Measurements from ENCODE around the gene PLPP7. TPM values are rescaled to one million over a fixed set of nuclear protein-coding genes. Genes with fewer than 3 reads are reported as not detected.

Gene PLPP7
- total and polyA plus RNA-seq, 7 experiments from 2014 or later, result 0.12 to 0.71 (median 0.19) TPM; not detected in 1

- H3K9me3 Mint-ChIP-seq, result no peaks in the 10 kb centered on the region
- H3K4me1 Mint-ChIP-seq, result no peaks in the 10 kb centered on the region
- H3K36me3 Mint-ChIP-seq, result no peaks in the 10 kb centered on the region
- ChIA-PET CTCF (interaction anchor here (0.6 to 1.0 kb wide), 2 partner anchors 10 to 13 kb away, joined by 3 to 5 read pairs; no protein-coding TSS in a partner anchor), POLR2A (interaction anchor here (0.7 kb wide), 1 partner anchor 13 kb away, joined by 3 read pairs; no protein-coding TSS in a partner anchor)
- no peak overlapping the region for H3K27ac ChIP-seq (ENCODE audit: low read depth, low read length)
- no peaks in the 10 kb centered on the region for H3K9me3 ChIP-seq (ENCODE audit: control insufficient read depth in 2 of 3, low read length in 3 of 3)
- DNase-seq, result no peak
- H3K27me3 ChIP-seq (ENCODE audit: control insufficient read depth in 2 of 2, insufficient read depth in 2 of 2, low read length in 2 of 2), result no peaks in the 10 kb centered on the region
- H3K4me1 ChIP-seq (ENCODE audit: control insufficient read depth in 2 of 2, insufficient read depth in 2 of 2, low read length in 2 of 2), result no peaks in the 10 kb centered on the region
- no peak overlapping the region for H3K27ac Mint-ChIP-seq
- H3K36me3 ChIP-seq (ENCODE audit: control insufficient read depth in 2 of 3, insufficient read depth in 3 of 3, low read length in 3 of 3), result no peaks in the 10 kb centered on the region
- ATAC-seq, result no peak
- no peaks in the 10 kb centered on the region for H3K27me3 Mint-ChIP-seq
- H3K4me3 ChIP-seq (ENCODE audit: low read length), result no peak overlapping the region
- no peak overlapping the region for H3K4me3 Mint-ChIP-seq
- intact Hi-C loops (cut with micrococcal nuclease), result no loop called here
These were observed 12.9 kb downstream of the PLPP7 start for GRCh38 chr9:131302244-131303075.

DNA sequence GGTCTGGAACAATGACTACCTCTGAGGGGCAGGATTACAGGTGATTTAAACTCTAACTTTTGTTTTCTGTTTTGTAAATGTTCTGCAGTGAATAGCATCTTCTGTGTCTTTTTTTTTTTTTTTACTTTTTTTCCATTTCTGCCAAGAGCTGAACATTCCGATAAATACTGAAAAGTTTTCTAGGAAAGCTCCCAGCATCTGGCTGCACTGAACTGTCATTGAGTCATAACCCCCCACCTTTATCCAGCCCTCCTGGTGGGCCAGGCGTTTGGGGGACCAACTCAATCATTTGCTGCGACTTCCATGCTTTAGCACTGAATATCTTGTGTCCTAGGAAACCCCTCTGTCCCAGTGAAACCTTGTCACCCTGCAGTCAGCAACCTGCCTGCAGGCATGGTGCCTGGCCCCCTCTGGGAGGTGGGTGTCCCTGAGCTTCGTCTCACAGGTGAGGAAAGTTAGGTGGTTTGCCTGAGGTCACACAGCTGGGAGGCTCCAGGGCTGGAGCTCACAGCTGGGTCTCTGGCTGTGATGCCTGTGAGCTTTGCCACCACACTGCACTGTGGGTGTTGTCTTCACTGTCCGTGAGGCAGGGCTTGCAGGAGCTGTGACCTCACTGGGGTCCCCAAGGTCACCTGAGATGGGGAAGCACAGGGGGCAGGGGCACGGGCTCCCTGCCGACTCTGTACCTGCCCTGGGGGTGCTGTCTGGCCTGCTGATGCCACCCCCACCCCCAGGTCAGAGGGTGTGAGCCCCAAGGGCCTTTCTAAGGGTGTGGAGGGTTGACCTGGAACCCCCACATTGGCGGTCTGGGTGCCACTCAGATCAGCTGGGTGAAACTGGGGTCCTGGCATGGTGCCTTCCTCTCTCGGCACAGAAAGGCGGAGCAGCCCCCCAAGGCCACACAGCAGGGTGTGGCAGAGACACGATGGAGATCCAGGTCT, 14.1 kb downstream of the PLPP7 start:
- Mint-ChIP-seq H3K36me3 (no peaks in the 10 kb centered on the region), H3K27me3 (no peaks in the 10 kb centered on the region), H3K9me3 (peaks cover 0 to 1% (median 0%) of the 10 kb centered on the region in 11 donors), H3K27ac (no peak overlapping the region), H3K4me3 (no peak overlapping the region), H3K4me1 (no peaks in the 10 kb centered on the region)
- Histone ChIP-seq H3K4me3 (ENCODE audit: low read length) (no peak overlapping the region), H3K27ac (ENCODE audit: low read depth, low read length) (no peak overlapping the region), H3K9me3 (ENCODE audit: control insufficient read depth in 2 of 3, low read length in 3 of 3) (no peaks in the 10 kb centered on the region), H3K27me3 (ENCODE audit: control insufficient read depth in 2 of 2, insufficient read depth in 2 of 2, low read length in 2 of 2) (no peaks in the 10 kb centered on the region), H3K36me3 (ENCODE audit: control insufficient read depth in 2 of 3, insufficient read depth in 3 of 3, low read length in 3 of 3) (no peaks in the 10 kb centered on the region), H3K4me1 (ENCODE audit: control insufficient read depth in 2 of 2, insufficient read depth in 2 of 2, low read length in 2 of 2) (no peaks in the 10 kb centered on the region)
- intact Hi-C loops (cut with micrococcal nuclease), result no loop called here
- ChIA-PET CTCF (interaction anchor here (1.0 kb wide), 1 partner anchor 11 kb away, joined by 3 read pairs; no protein-coding TSS in a partner anchor), POLR2A (no interaction called here)
- DNase-seq (no peak), ATAC-seq (no peak)

DNA sequence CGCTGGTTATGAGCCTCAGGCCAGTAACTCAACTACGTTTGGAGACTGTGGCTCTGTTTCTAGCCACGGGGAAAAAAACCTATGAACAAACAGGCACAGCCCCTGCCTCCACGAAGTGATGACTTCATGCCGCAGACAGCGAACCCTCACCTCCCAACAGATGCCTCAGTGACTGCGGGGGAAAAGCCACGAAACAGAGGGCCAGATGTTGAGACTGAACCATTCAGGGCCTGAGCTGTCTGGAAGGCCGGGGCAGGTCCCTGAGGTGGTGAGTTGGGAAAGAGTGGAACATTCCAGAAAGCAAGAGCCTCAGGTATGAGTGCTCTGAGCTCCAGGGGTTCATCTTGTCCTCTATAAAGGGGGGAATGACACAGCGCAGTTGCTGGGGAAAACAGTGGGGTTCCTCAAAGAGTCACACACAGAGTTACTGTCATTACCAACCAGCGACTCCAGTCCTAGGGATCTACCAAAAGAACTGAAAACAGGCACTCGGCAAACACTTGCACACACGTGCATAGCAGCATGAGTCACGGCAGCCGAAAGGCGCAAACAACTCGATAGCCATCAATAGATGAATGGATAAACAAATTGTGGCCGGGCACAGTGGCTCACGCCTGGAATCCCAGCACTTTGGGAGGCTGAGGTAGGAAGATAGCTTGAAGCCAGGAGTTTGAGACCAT, 15.3 kb downstream of the PLPP7 start:
- Histone ChIP-seq H3K27me3 (ENCODE audit: control insufficient read depth in 2 of 2, insufficient read depth in 2 of 2, low read length in 2 of 2) (no peaks in the 10 kb centered on the region), H3K4me3 (ENCODE audit: low read length) (no peak overlapping the region), H3K27ac (ENCODE audit: low read depth, low read length) (no peak overlapping the region), H3K4me1 (ENCODE audit: control insufficient read depth in 2 of 2, insufficient read depth in 2 of 2, low read length in 2 of 2) (peaks cover under 1 to 1% of the 10 kb centered on the region in 2 donors), H3K36me3 (ENCODE audit: control insufficient read depth in 2 of 3, insufficient read depth in 3 of 3, low read length in 3 of 3) (no peaks in the 10 kb centered on the region), H3K9me3 (ENCODE audit: control insufficient read depth in 2 of 3, low read length in 3 of 3) (no peaks in the 10 kb centered on the region)
- no peaks in the 10 kb centered on the region for H3K36me3 Mint-ChIP-seq
- H3K4me3 Mint-ChIP-seq, result no peak overlapping the region
- intact Hi-C loops (cut with micrococcal nuclease), result no loop called here
- CTCF ChIA-PET, result no interaction called here
- H3K4me1 Mint-ChIP-seq, result peaks cover 0 to 3% (median 0%) of the 10 kb centered on the region in 7 donors
- peaks cover 0 to 1% (median 0%) of the 10 kb centered on the region in 11 donors for H3K9me3 Mint-ChIP-seq
- no peak for ATAC-seq
- H3K27me3 Mint-ChIP-seq, result no peaks in the 10 kb centered on the region
- POLR2A ChIA-PET, result no interaction called here
- no peak overlapping the region for H3K27ac Mint-ChIP-seq
- DNase-seq, result no peak

- Mint-ChIP-seq H3K27me3 (no peaks in the 10 kb centered on the region), H3K36me3 (no peaks in the 10 kb centered on the region), H3K4me1 (peaks cover 0 to 19% (median 11%) of the 10 kb centered on the region in 7 donors), H3K9me3 (peaks cover 0 to 1% (median 0%) of the 10 kb centered on the region in 11 donors), H3K4me3 (no peak overlapping the region), H3K27ac (peak overlapping the region in 1 of 9 donors; percentile 32)
- ATAC-seq (no peak), DNase-seq (no peak)
- no peaks in the 10 kb centered on the region for H3K27me3 ChIP-seq (ENCODE audit: control insufficient read depth in 2 of 2, insufficient read depth in 2 of 2, low read length in 2 of 2)
- CTCF ChIA-PET, result no interaction called here
- POLR2A ChIA-PET, result no interaction called here
- H3K4me1 ChIP-seq (ENCODE audit: control insufficient read depth in 2 of 2, insufficient read depth in 2 of 2, low read length in 2 of 2), result peaks cover 13 to 14% of the 10 kb centered on the region in 2 donors
- no peak overlapping the region for H3K4me3 ChIP-seq (ENCODE audit: low read length)
- no peaks in the 10 kb centered on the region for H3K9me3 ChIP-seq (ENCODE audit: control insufficient read depth in 2 of 3, low read length in 3 of 3)
- no peaks in the 10 kb centered on the region for H3K36me3 ChIP-seq (ENCODE audit: control insufficient read depth in 2 of 3, insufficient read depth in 3 of 3, low read length in 3 of 3)
- H3K27ac ChIP-seq (ENCODE audit: low read depth, low read length), result no peak overlapping the region
- intact Hi-C loops (cut with micrococcal nuclease), result no loop called here
These were observed 17.0 kb downstream of the PLPP7 start for GRCh38 chr9:131306397-131307004.

GRCh38 chr9:131307974-131308373, 18.5 kb downstream of the PLPP7 start:
- Mint-ChIP-seq H3K27ac (no peak overlapping the region), H3K9me3 (peaks cover 0 to 1% (median 0%) of the 10 kb centered on the region in 11 donors), H3K27me3 (no peaks in the 10 kb centered on the region), H3K4me1 (peaks cover 0 to 19% (median 15%) of the 10 kb centered on the region in 7 donors), H3K4me3 (no peak overlapping the region), H3K36me3 (no peaks in the 10 kb centered on the region)
- peaks cover 13 to 14% of the 10 kb centered on the region in 2 donors for H3K4me1 ChIP-seq (ENCODE audit: control insufficient read depth in 2 of 2, insufficient read depth in 2 of 2, low read length in 2 of 2)
- no peaks in the 10 kb centered on the region for H3K27me3 ChIP-seq (ENCODE audit: control insufficient read depth in 2 of 2, insufficient read depth in 2 of 2, low read length in 2 of 2)
- intact Hi-C loops (cut with micrococcal nuclease), result no loop called here
- no peak overlapping the region for H3K27ac ChIP-seq (ENCODE audit: low read depth, low read length)
- CTCF ChIA-PET, result interaction anchor here (0.5 to 0.7 kb wide), 2 partner anchors 110 to 1505 kb away, joined by 3 to 4 read pairs; no protein-coding TSS in a partner anchor
- DNase-seq, result no peak
- H3K4me3 ChIP-seq (ENCODE audit: low read length), result no peak overlapping the region
- no peaks in the 10 kb centered on the region for H3K36me3 ChIP-seq (ENCODE audit: control insufficient read depth in 2 of 3, insufficient read depth in 3 of 3, low read length in 3 of 3)
- no peak for ATAC-seq
- H3K9me3 ChIP-seq (ENCODE audit: control insufficient read depth in 2 of 3, low read length in 3 of 3), result no peaks in the 10 kb centered on the region
- POLR2A ChIA-PET, result interaction anchor here (0.7 kb wide), 1 partner anchor 187 kb away, joined by 3 read pairs; no protein-coding TSS in a partner anchor

DNA sequence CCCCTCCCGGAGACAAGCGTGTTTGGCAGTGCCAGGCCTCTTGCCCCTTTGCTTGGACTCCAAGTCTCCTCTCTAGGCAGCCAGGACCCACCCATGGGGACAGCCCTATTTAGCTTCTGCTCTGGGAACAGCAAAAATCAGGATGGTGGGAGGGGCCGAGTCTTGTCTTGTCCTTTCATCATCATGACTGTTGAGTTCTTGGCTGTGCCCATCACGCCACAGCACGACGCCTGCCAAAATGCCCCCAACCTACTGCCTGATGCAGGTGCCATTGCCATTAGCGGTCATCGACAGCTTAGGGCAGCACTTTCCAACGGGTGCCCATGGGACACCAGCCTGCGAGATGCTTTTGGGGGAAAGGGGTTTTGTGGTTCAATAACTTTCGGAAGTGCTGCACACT, 18.9 kb downstream of the PLPP7 start:
- ATAC-seq (no peak), DNase-seq (no peak)
- Histone ChIP-seq H3K27ac (ENCODE audit: low read depth, low read length) (no peak overlapping the region), H3K36me3 (ENCODE audit: control insufficient read depth in 2 of 3, insufficient read depth in 3 of 3, low read length in 3 of 3) (no peaks in the 10 kb centered on the region), H3K4me1 (ENCODE audit: control insufficient read depth in 2 of 2, insufficient read depth in 2 of 2, low read length in 2 of 2) (peaks cover 13 to 14% of the 10 kb centered on the region in 2 donors), H3K4me3 (ENCODE audit: low read length) (no peak overlapping the region), H3K27me3 (ENCODE audit: control insufficient read depth in 2 of 2, insufficient read depth in 2 of 2, low read length in 2 of 2) (no peaks in the 10 kb centered on the region), H3K9me3 (ENCODE audit: control insufficient read depth in 2 of 3, low read length in 3 of 3) (no peaks in the 10 kb centered on the region)
- H3K27ac Mint-ChIP-seq, result peak overlapping the region in 1 of 9 donors; percentile 38
- POLR2A ChIA-PET, result interaction anchor here (0.7 kb wide), 1 partner anchor 187 kb away, joined by 3 read pairs; no protein-coding TSS in a partner anchor
- H3K9me3 Mint-ChIP-seq, result peaks cover 0 to 1% (median 0%) of the 10 kb centered on the region in 11 donors
- CTCF ChIA-PET, result no interaction called here
- no peak overlapping the region for H3K4me3 Mint-ChIP-seq
- intact Hi-C loops (cut with micrococcal nuclease), result no loop called here
- H3K36me3 Mint-ChIP-seq, result no peaks in the 10 kb centered on the region
- H3K27me3 Mint-ChIP-seq, result no peaks in the 10 kb centered on the region
- H3K4me1 Mint-ChIP-seq, result peaks cover 0 to 19% (median 15%) of the 10 kb centered on the region in 7 donors

Data from naive thymus-derived CD4-positive, alpha-beta T cell (primary cell).